LNCaP clone FGC (cell line): ENCODE data around the gene PPIL4.

Experiments used
- DNase-seq: peaks from one replicate; pipeline ENCODE4 v3.0.0-alpha.2; 2011; ENCODE audit warnings: low read depth
- H3K4me3 ChIP-seq: 2 replicates; pipeline ENCODE4 v1.5.1; 2011; ENCODE audit warnings: mild to moderate bottlenecking, low read depth, low read length, control low read depth
- TF ChIP-seq, protein P1 (sequence below): IDR thresholded peaks from 2 replicates; pipeline ENCODE4 v1.5.1; 2012; ENCODE audit warnings: mild to moderate bottlenecking; ENCODE audit not compliant: control insufficient read depth, insufficient read depth; ENCODE audit errors: extremely low read depth

Gene PPIL4

GRCh38 chr6:149567945-149568585, 22.2 kb upstream of the PPIL4 start:
- TF ChIP-seq, protein P1, sequence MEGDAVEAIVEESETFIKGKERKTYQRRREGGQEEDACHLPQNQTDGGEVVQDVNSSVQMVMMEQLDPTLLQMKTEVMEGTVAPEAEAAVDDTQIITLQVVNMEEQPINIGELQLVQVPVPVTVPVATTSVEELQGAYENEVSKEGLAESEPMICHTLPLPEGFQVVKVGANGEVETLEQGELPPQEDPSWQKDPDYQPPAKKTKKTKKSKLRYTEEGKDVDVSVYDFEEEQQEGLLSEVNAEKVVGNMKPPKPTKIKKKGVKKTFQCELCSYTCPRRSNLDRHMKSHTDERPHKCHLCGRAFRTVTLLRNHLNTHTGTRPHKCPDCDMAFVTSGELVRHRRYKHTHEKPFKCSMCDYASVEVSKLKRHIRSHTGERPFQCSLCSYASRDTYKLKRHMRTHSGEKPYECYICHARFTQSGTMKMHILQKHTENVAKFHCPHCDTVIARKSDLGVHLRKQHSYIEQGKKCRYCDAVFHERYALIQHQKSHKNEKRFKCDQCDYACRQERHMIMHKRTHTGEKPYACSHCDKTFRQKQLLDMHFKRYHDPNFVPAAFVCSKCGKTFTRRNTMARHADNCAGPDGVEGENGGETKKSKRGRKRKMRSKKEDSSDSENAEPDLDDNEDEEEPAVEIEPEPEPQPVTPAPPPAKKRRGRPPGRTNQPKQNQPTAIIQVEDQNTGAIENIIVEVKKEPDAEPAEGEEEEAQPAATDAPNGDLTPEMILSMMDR, result no peak
- H3K4me3 ChIP-seq, result no peak overlapping the region
- DNase-seq, result no peak

DNA sequence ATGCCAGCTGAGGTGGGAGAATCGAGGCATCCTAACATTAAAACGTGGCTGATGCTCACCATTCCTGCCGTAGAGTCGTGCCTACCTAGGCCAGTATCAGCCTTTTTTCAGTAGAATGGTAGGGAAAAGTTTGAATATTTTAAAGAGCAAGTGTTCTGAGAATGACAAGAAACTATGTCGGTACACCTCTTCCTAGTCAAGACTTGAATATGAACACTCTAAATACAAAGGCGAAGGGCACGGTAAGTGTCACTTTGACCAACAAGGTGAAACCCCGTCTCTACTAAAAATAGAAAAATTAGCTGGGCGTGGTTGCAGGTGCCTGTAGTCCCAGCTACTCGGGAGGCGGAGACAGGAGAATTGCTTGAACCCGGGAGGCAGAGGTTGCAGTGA, 21.3 kb upstream of the PPIL4 start:
- TF ChIP-seq, protein P1, result no peak
- no peak for DNase-seq
- H3K4me3 ChIP-seq, result peak overlapping the region; percentile 82

GRCh38 chr6:149566410-149567193, 20.8 kb upstream of the PPIL4 start:
- H3K4me3 ChIP-seq, result peak overlapping the region; percentile 82
- TF ChIP-seq, protein P1, result no peak
- DNase-seq, result no peak

GRCh38 chr6:149565527-149566409, 19.9 kb upstream of the PPIL4 start, which contains the start of gene GINM1:
TSS of gene GINM1 (plus strand) at chr6:149566375. CDS start at chr6:149566415, 40 bp downstream.
- DNase-seq, result peak; percentile 84
- peak within 1 kb of the TSS; percentile 82 for H3K4me3 ChIP-seq
- TF ChIP-seq, protein P1, result peak; percentile 70

GRCh38 chr6:149563928-149564325, 18.1 kb upstream of the PPIL4 start:
- DNase-seq, result no peak
- H3K4me3 ChIP-seq, result no peak overlapping the region
- TF ChIP-seq, protein P1, result no peak

DNA sequence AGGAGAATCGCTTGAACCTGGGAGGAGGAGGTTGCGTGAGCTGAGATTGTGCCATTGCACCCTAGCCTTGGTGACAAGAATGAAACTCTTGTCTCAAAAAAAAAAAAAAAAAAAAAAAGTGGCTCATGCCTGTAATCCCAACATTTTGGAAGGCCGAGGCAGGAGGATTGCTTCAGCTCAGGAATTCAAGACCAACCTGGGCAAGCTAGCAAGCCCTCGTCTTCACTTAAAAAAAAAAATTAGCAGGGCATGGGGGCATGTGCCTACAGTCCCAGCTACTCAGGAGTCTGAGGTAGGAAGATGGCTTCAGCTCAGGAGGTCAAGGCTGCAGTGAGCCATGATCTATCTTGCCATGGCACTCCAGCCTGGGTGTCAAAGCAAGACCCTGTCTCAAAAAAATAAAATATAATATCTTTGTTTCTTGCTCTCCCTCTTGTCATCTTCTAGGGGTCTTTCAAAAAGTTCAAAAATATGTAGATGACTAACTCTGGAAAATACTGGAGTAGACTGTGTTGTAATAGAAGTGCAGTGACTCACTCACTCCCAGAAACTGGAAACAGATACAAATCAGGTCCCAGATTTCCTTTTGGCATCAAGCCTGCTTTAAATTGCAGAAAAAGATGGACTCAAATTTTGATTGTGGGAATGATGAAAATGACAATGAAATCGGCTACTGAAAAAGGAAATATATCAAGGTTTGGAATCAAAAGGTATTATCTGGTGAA, 17.5 kb upstream of the PPIL4 start:
- TF ChIP-seq, protein P1, result no peak
- no peak for DNase-seq
- H3K4me3 ChIP-seq, result no peak overlapping the region
